ENCODE measurements around the gene MEIS2. TPM values are rescaled to one million over a fixed set of nuclear protein-coding genes. Genes with fewer than 3 reads are reported as not detected.

MEIS2 gene
- total RNA-seq, 2 donors from 2014 or later: 7.1 to 9.7 TPM

GRCh38 chr15:36880913-36881460 is 219.4 kb downstream of the MEIS2 start:
- Histone ChIP-seq H3K36me3 (ENCODE audit: control insufficient read depth, insufficient read depth, low read length) (no peaks in the 10 kb centered on the region), H3K9ac (ENCODE audit: extremely low read depth, low read length, poor library complexity, severe bottlenecking) (no peak overlapping the region), H3K9me3 (ENCODE audit: control insufficient read depth, low read length) (no peaks in the 10 kb centered on the region), H3K27me3 (ENCODE audit: control insufficient read depth, insufficient read depth, low read length, poor library complexity, severe bottlenecking) (peaks cover 100% of the 10 kb centered on the region), H3K27ac (ENCODE audit: low read depth, low read length) (no peak overlapping the region), H3K4me3 (ENCODE audit: low read length) (peak overlapping the region; percentile 73), H3K4me1 (ENCODE audit: control insufficient read depth, insufficient read depth, low read length) (peaks cover 22% of the 10 kb centered on the region)
- 12 to 60% methylated on average over 1 to 5 of the region's 7 CpGs for WGBS, 2 experiments (ENCODE audit: insufficient coverage in 1 of 2, insufficient read length in 1 of 2)
- DNase-seq: no peak
- no peak for TF ChIP-seq CTCF (conservative IDR thresholded peaks at IDR 0.05)
- no peak overlapping the region for H3K27ac Mint-ChIP-seq
- H3K36me3 Mint-ChIP-seq (ENCODE audit: low read depth): no peaks in the 10 kb centered on the region
- peaks cover 69% of the 10 kb centered on the region for H3K4me1 Mint-ChIP-seq
- H3K9me3 Mint-ChIP-seq: no peaks in the 10 kb centered on the region
- H3K4me3 Mint-ChIP-seq: peak overlapping the region; percentile 41
- peaks cover 100% of the 10 kb centered on the region for H3K27me3 Mint-ChIP-seq (ENCODE audit: insufficient read depth)

- H3K27me3 Mint-ChIP-seq (ENCODE audit: insufficient read depth): peaks cover 99% of the 10 kb centered on the region
- H3K9me3 Mint-ChIP-seq: no peaks in the 10 kb centered on the region
- peak; percentile 62 for TF ChIP-seq CTCF (conservative IDR thresholded peaks at IDR 0.05)
- H3K27me3 ChIP-seq (ENCODE audit: control insufficient read depth, insufficient read depth, low read length, poor library complexity, severe bottlenecking): peaks cover 100% of the 10 kb centered on the region
- peak overlapping the region; percentile 41 for H3K4me3 Mint-ChIP-seq
- DNase-seq: peak; percentile 87
- no peaks in the 10 kb centered on the region for H3K36me3 ChIP-seq (ENCODE audit: control insufficient read depth, insufficient read depth, low read length)
- H3K9ac ChIP-seq (ENCODE audit: extremely low read depth, low read length, poor library complexity, severe bottlenecking): no peak overlapping the region
- 1 to 8% methylated on average over 19 to 52 of the region's 52 CpGs for WGBS, 2 experiments (ENCODE audit: insufficient coverage in 1 of 2, insufficient read length in 1 of 2)
- H3K36me3 Mint-ChIP-seq (ENCODE audit: low read depth): no peaks in the 10 kb centered on the region
- peaks cover 64% of the 10 kb centered on the region for H3K4me1 Mint-ChIP-seq
- peaks cover 18% of the 10 kb centered on the region for H3K4me1 ChIP-seq (ENCODE audit: control insufficient read depth, insufficient read depth, low read length)
- no peaks in the 10 kb centered on the region for H3K9me3 ChIP-seq (ENCODE audit: control insufficient read depth, low read length)
- H3K27ac Mint-ChIP-seq: no peak overlapping the region
- H3K27ac ChIP-seq (ENCODE audit: low read depth, low read length): peak overlapping the region; percentile 15
- peak overlapping the region; percentile 73 for H3K4me3 ChIP-seq (ENCODE audit: low read length)
Observed at GRCh38 chr15:36880224-36880912, 220.0 kb downstream of the MEIS2 start.

GRCh38 chr15:36879568-36880222 is 220.7 kb downstream of the MEIS2 start:
- Histone ChIP-seq H3K27ac (ENCODE audit: low read depth, low read length) (no peak overlapping the region), H3K9ac (ENCODE audit: extremely low read depth, low read length, poor library complexity, severe bottlenecking) (no peak overlapping the region), H3K4me1 (ENCODE audit: control insufficient read depth, insufficient read depth, low read length) (peaks cover 17% of the 10 kb centered on the region), H3K27me3 (ENCODE audit: control insufficient read depth, insufficient read depth, low read length, poor library complexity, severe bottlenecking) (peaks cover 100% of the 10 kb centered on the region), H3K4me3 (ENCODE audit: low read length) (peak overlapping the region; percentile 73), H3K36me3 (ENCODE audit: control insufficient read depth, insufficient read depth, low read length) (no peaks in the 10 kb centered on the region), H3K9me3 (ENCODE audit: control insufficient read depth, low read length) (no peaks in the 10 kb centered on the region)
- 7 to 17% methylated on average over 20 to 25 of the region's 25 CpGs for WGBS, 2 experiments (ENCODE audit: insufficient coverage in 1 of 2, insufficient read length in 1 of 2)
- peak; percentile 60 for DNase-seq
- Mint-ChIP-seq H3K27me3 (ENCODE audit: insufficient read depth) (peaks cover 99% of the 10 kb centered on the region), H3K27ac (no peak overlapping the region), H3K9me3 (no peaks in the 10 kb centered on the region), H3K4me3 (peak overlapping the region; percentile 41), H3K4me1 (peaks cover 57% of the 10 kb centered on the region), H3K36me3 (ENCODE audit: low read depth) (no peaks in the 10 kb centered on the region)
- TF ChIP-seq CTCF (conservative IDR thresholded peaks at IDR 0.05): no peak
